HG03025 (cell line): ENCODE data around the gene CYP2R1.

ENCODE experiments used
- ATAC-seq: cut with Tn5 transposase; IDR thresholded peaks from one replicate; pipeline ENCODE4 v1.9.1; 2021; ENCODE audit warnings: mild to moderate bottlenecking, moderate library complexity; ENCODE audit not compliant: unreplicated experiment, low FRiP score

CYP2R1 gene

GRCh38 chr11:14892036-14892556, at the start of gene CYP2R1:
Gene CYP2R1, minus strand, starts transcription at chr11:14892231. Its CDS starts 26 bp downstream, at chr11:14892205.
- ATAC-seq = peak; percentile 97

GRCh38 chr11:14938936-14939335, 46.9 kb upstream of the CYP2R1 start:
- ATAC-seq = no peak

GRCh38 chr11:14934641-14935351, 42.8 kb upstream of the CYP2R1 start:
- no peak for ATAC-seq

GRCh38 chr11:14932447-14932846, 40.4 kb upstream of the CYP2R1 start:
- no peak for ATAC-seq

GRCh38 chr11:14930369-14930768, 38.3 kb upstream of the CYP2R1 start:
- ATAC-seq = no peak

- ATAC-seq = no peak
Measured at GRCh38 chr11:14927146-14927545, 35.1 kb upstream of the CYP2R1 start.

GRCh38 chr11:14924318-14924717, 32.3 kb upstream of the CYP2R1 start:
- no peak for ATAC-seq

GRCh38 chr11:14916403-14916802, 24.4 kb upstream of the CYP2R1 start:
- no peak for ATAC-seq

- ATAC-seq = no peak
Measured at GRCh38 chr11:14914536-14914935, 22.5 kb upstream of the CYP2R1 start.

GRCh38 chr11:14908214-14908880, 16.3 kb upstream of the CYP2R1 start:
- no peak for ATAC-seq

GRCh38 chr11:14907411-14908213, 15.6 kb upstream of the CYP2R1 start:
- peak; percentile 50 for ATAC-seq

GRCh38 chr11:14906993-14907392, 15.0 kb upstream of the CYP2R1 start:
- no peak for ATAC-seq

GRCh38 chr11:14906578-14906977, 14.5 kb upstream of the CYP2R1 start:
- ATAC-seq = no peak

GRCh38 chr11:14905104-14906033, 13.3 kb upstream of the CYP2R1 start:
- peak; percentile 57 for ATAC-seq

GRCh38 chr11:14904745-14905103, 12.7 kb upstream of the CYP2R1 start:
- ATAC-seq = peak; percentile 36

GRCh38 chr11:14902650-14903350, 10.8 kb upstream of the CYP2R1 start:
- ATAC-seq = no peak

- no peak for ATAC-seq
Measured at GRCh38 chr11:14898906-14899305, 6.9 kb upstream of the CYP2R1 start.

GRCh38 chr11:14898355-14898754, 6.3 kb upstream of the CYP2R1 start:
- no peak for ATAC-seq
